ENCODE data around the gene CDK9.

Gene CDK9

GRCh38 chr9:127815512-127816361 is 29.9 kb downstream of the CDK9 start:
- ChIA-PET POLR2A (interaction anchor here (0.7 to 1.8 kb wide), 2 partner anchors 12 to 54 kb away, joined by 3 to 5 read pairs; no protein-coding TSS in a partner anchor), CTCF (interaction anchor here (1.4 kb wide), 1 partner anchor 9 kb away, joined by 5 read pairs; no protein-coding TSS in a partner anchor)
- TF ChIP-seq CTCF (IDR thresholded peaks at IDR 0.05; ENCODE audit: insufficient read depth, low read length, missing control alignments), result no peak
- no peak overlapping the region for H3K4me3 ChIP-seq (ENCODE audit: low read depth, low read length)
- DNase-seq (ENCODE audit: low read depth, low spot score), result no peak

DNA sequence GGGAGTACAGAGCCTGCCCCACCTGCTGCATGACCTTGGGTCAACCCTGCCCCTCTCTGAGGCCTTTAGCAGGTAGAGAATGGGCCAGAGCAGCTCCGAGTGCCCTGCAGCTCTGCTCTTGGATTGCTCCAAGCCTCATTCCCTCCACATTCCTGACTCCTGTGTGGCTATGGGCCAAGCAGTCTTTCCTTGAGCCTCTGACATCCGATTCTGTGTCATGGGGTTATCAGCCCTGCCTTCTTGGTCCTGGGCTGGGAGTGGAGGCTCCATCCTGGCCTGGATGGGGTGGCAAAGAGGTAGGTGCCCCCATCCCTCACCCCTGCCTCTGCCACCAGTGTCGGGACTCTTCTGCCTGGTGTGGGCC is 30.5 kb downstream of the CDK9 start:
- no peak for TF ChIP-seq CTCF (IDR thresholded peaks at IDR 0.05; ENCODE audit: insufficient read depth, low read length, missing control alignments)
- POLR2A ChIA-PET, result no interaction called here
- CTCF ChIA-PET, result interaction anchor here (1.4 kb wide), 1 partner anchor 11 kb away, joined by 6 read pairs; no protein-coding TSS in a partner anchor

GRCh38 chr9:127816728-127817127 is 30.9 kb downstream of the CDK9 start:
- ChIA-PET POLR2A (no interaction called here), CTCF (interaction anchor here (1.0 to 1.4 kb wide), 4 partner anchors 9 to 55 kb away, joined by 3 to 6 read pairs (median 4); no protein-coding TSS in a partner anchor)
- TF ChIP-seq CTCF (IDR thresholded peaks at IDR 0.05; ENCODE audit: insufficient read depth, low read length, missing control alignments), result no peak
- no peak overlapping the region for H3K4me3 ChIP-seq (ENCODE audit: low read depth, low read length)
- no peak for DNase-seq (ENCODE audit: low read depth, low spot score)

More for the DNA sequence above, 30.5 kb downstream of the CDK9 start:
- no peak overlapping the region for H3K4me3 ChIP-seq (ENCODE audit: low read depth, low read length)
- no peak for DNase-seq (ENCODE audit: low read depth, low spot score)

DNA sequence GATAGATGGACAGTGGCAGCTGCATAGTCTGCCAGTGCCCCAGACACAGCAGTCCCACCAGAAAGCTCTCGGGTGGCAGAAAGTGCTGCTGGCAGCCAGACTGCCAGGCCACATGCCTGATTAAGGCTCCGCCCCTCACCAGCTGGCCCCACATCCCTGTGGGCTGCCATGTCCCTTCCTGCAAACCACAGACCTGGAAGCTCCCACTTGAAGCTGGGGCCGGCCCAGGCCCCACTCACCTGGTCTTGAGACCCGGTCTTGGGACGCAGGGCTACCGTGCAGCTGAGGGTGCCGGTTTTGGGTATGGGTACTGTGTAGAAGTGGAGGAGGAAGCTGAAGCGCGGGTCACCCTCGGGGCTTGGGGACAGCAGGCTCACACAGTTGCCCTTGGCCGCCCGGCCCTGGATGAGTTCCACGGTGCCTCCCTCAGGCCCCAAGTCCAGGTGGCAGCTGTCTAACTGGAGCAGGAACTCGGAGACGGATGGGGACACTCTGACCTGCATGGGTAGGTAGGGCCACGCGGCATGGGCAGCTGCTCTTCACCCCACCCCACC is 32.1 kb downstream of the CDK9 start:
- ChIA-PET CTCF (interaction anchor here (0.9 to 1.4 kb wide), 5 partner anchors 8 to 300 kb away, joined by 3 to 6 read pairs (median 3); no protein-coding TSS in a partner anchor), POLR2A (interaction anchor here (1.0 kb wide), 1 partner anchor 10 kb away, joined by 3 read pairs; no protein-coding TSS in a partner anchor)
- TF ChIP-seq CTCF (IDR thresholded peaks at IDR 0.05; ENCODE audit: insufficient read depth, low read length, missing control alignments), result no peak
- no peak for DNase-seq (ENCODE audit: low read depth, low spot score)
- no peak overlapping the region for H3K4me3 ChIP-seq (ENCODE audit: low read depth, low read length)

- ChIA-PET POLR2A (interaction anchor here (1.2 kb wide), 1 partner anchor 16 kb away, joined by 3 read pairs; the partner anchor contains the start of gene FPGS), CTCF (interaction anchor here (0.9 to 1.5 kb wide), 3 partner anchors 51 to 299 kb away, joined by 3 to 5 read pairs (median 3); no protein-coding TSS in a partner anchor)
- no peak overlapping the region for H3K4me3 ChIP-seq (ENCODE audit: low read depth, low read length)
- TF ChIP-seq CTCF (IDR thresholded peaks at IDR 0.05; ENCODE audit: insufficient read depth, low read length, missing control alignments), result no peak
- DNase-seq (ENCODE audit: low read depth, low spot score), result no peak
These were observed 32.7 kb downstream of the CDK9 start for GRCh38 chr9:127818574-127818973.

GRCh38 chr9:127822108-127822507 is 36.3 kb downstream of the CDK9 start:
- H3K4me3 ChIP-seq (ENCODE audit: low read depth, low read length), result no peak overlapping the region
- CTCF ChIA-PET, result interaction anchor here (0.8 kb wide), 1 partner anchor 38 kb away, joined by 3 read pairs; no protein-coding TSS in a partner anchor
- DNase-seq (ENCODE audit: low read depth, low spot score), result no peak
- no peak for TF ChIP-seq CTCF (IDR thresholded peaks at IDR 0.05; ENCODE audit: insufficient read depth, low read length, missing control alignments)
- POLR2A ChIA-PET, result no interaction called here

All from AG04449 (cell line).